Keratinocyte (primary cell): ENCODE data around the gene MTUS2. TPM values are rescaled to one million over a fixed set of nuclear protein-coding genes. Genes with fewer than 3 reads are reported as not detected.

ENCODE experiments used
- DNase-seq: peaks from one replicate; pipeline ENCODE4 v3.0.0-alpha.2; 2011; ENCODE audit warnings: low read depth, missing footprints, low spot score
- FAIRE-seq: peaks from 2 replicates; lab custom pipeline; 2011; peaks lifted over from hg19 to GRCh38; lab: Jason Lieb, UNC
- H2AFZ ChIP-seq: 2 replicates; pipeline ENCODE4 v1.6.0; 2012; ENCODE audit warnings: low read length, control low read depth, inconsistent platforms; ENCODE audit not compliant: control insufficient read depth
- H3K27ac ChIP-seq: 2 replicates; pipeline ENCODE4 v1.5.1; 2011; ENCODE audit warnings: low read length; ENCODE audit not compliant: control insufficient read depth, insufficient read depth
- H3K27me3 ChIP-seq: 3 replicates; pipeline ENCODE4 v1.6.0; 2011; ENCODE audit warnings: low read length; ENCODE audit not compliant: control insufficient read depth, insufficient read depth; ENCODE audit errors: extremely low read depth
- H3K36me3 ChIP-seq, 2 experiments: 2 replicates in 1 of 2; 3 replicates in 1 of 2; pipeline ENCODE4 v1.5.1; 2011; ENCODE audit warnings: low read length in 2 of 2, mild to moderate bottlenecking in 1 of 2; ENCODE audit not compliant: control insufficient read depth in 2 of 2, insufficient read depth in 2 of 2; ENCODE audit errors: extremely low read depth in 1 of 2
- H3K4me1 ChIP-seq: 3 replicates; pipeline ENCODE4 v1.5.1; 2011; ENCODE audit warnings: low read length; ENCODE audit not compliant: control insufficient read depth, insufficient read depth; ENCODE audit errors: extremely low read depth
- H3K4me2 ChIP-seq: 3 replicates; pipeline ENCODE4 v1.6.0; 2011; ENCODE audit warnings: low read depth, low read length; ENCODE audit not compliant: control insufficient read depth, insufficient read depth; ENCODE audit errors: extremely low read depth
- H3K4me3 ChIP-seq, 3 experiments: fragments of 200-600 bp in 1 of 3; sonication (generic) in 1 of 3; 2 replicates in 2 of 3; 3 replicates in 1 of 3; pipeline ENCODE4 v1.5.1; 2011 to 2016; ENCODE audit warnings: low read length in 3 of 3, mild to moderate bottlenecking in 3 of 3, control low read depth in 2 of 3, inconsistent platforms in 1 of 3, low read depth in 1 of 3, mixed read lengths in 1 of 3, mixed run types in 1 of 3, moderate library complexity in 1 of 3; ENCODE audit not compliant: control insufficient read depth in 2 of 3, insufficient read depth in 2 of 3; ENCODE audit errors: extremely low read depth in 1 of 3
- H3K79me2 ChIP-seq: 2 replicates; pipeline ENCODE4 v1.6.0; 2012; ENCODE audit warnings: low read length; ENCODE audit not compliant: control insufficient read depth, insufficient read depth
- H3K9ac ChIP-seq: 3 replicates; pipeline ENCODE4 v1.6.0; 2011; ENCODE audit warnings: low read length; ENCODE audit not compliant: control insufficient read depth, insufficient read depth; ENCODE audit errors: extremely low read depth
- H3K9me1 ChIP-seq: 3 replicates; pipeline ENCODE4 v1.6.0; 2011; ENCODE audit warnings: low read length; ENCODE audit not compliant: control insufficient read depth, insufficient read depth; ENCODE audit errors: extremely low read depth
- H3K9me3 ChIP-seq: 2 replicates; pipeline ENCODE4 v1.5.1; 2012; ENCODE audit warnings: low read depth, low read length; ENCODE audit not compliant: control insufficient read depth
- H4K20me1 ChIP-seq: 3 replicates; pipeline ENCODE4 v1.6.0; 2011; ENCODE audit warnings: low read length; ENCODE audit not compliant: control insufficient read depth, insufficient read depth; ENCODE audit errors: extremely low read depth
- EZH2 ChIP-seq: IDR thresholded peaks from one replicate; pipeline ENCODE4 v1.6.1; 2012; ENCODE audit warnings: inconsistent platforms, mild to moderate bottlenecking, low read length, moderate library complexity
- dilution Hi-C: fragments of 300-500 bp; cut with MboI; formaldehyde crosslinking; loops from one replicate; pipeline ENCODE4 v1.7.0; 2020; ENCODE audit warnings: low sequenced_read_pairs; ENCODE audit not compliant: extremely low pct_ligation_motif_present
- polyA plus RNA-seq, 5 experiments: library from polyadenylated mRNA; depleted of rRNA in 3 of 5; stranded (reverse) in 3 of 5; stranded (forward) in 1 of 5; unstranded in 1 of 5; fragments of >200 nt; gene quantifications; 1 replicate in 1 of 5; 2 replicates in 3 of 5; 3 replicates in 1 of 5; pipeline versions ENCODE4 v1.2.1 to v1.2.3, GENCODE V29; 2011 to 2012; ENCODE audit warnings: missing spikeins in 2 of 5, low read depth in 1 of 5, low replicate concordance in 1 of 5
- TF ChIP-seq, protein P1 (sequence below), 3 experiments: IDR thresholded peaks in 1 of 3; conservative IDR thresholded peaks in 1 of 3; optimal IDR thresholded peaks in 1 of 3; 2 replicates in 2 of 3; 3 replicates in 1 of 3; pipeline versions ENCODE3 to v1.5.1; 2011; ENCODE audit warnings: low read length in 3 of 3, mild to moderate bottlenecking in 3 of 3, moderate library complexity in 2 of 3, control low read depth in 1 of 3, inconsistent platforms in 1 of 3; ENCODE audit not compliant: insufficient read depth in 2 of 3; ENCODE audit errors: extremely low read depth in 1 of 3

The MTUS2 gene
- polyA plus RNA-seq, 1 donor (not counting 4 experiments of a cell fraction or from before 2014, with no cell fraction given) = 0.17 TPM

GRCh38 chr13:29427937-29428309 lies 607.8 kb downstream of the MTUS2 start:
- Histone ChIP-seq H3K79me2 (no peaks in the 10 kb centered on the region), H3K4me2 (peak overlapping the region; percentile 91), H3K9me1 (peaks cover 3% of the 10 kb centered on the region), H3K27me3 (peaks cover 9% of the 10 kb centered on the region), H4K20me1 (no peaks in the 10 kb centered on the region), H3K4me1 (peaks cover 9% of the 10 kb centered on the region), H3K4me3 (peak overlapping the region; percentile 24 to 60 (median 58)), H2AFZ (peak overlapping the region; percentile 14), H3K36me3 (no peaks in the 10 kb centered on the region), H3K27ac (no peak overlapping the region), H3K9ac (no peak overlapping the region), H3K9me3 (no peaks in the 10 kb centered on the region)
- FAIRE-seq (no peak), DNase-seq (no peak)
- TF ChIP-seq, protein P1, sequence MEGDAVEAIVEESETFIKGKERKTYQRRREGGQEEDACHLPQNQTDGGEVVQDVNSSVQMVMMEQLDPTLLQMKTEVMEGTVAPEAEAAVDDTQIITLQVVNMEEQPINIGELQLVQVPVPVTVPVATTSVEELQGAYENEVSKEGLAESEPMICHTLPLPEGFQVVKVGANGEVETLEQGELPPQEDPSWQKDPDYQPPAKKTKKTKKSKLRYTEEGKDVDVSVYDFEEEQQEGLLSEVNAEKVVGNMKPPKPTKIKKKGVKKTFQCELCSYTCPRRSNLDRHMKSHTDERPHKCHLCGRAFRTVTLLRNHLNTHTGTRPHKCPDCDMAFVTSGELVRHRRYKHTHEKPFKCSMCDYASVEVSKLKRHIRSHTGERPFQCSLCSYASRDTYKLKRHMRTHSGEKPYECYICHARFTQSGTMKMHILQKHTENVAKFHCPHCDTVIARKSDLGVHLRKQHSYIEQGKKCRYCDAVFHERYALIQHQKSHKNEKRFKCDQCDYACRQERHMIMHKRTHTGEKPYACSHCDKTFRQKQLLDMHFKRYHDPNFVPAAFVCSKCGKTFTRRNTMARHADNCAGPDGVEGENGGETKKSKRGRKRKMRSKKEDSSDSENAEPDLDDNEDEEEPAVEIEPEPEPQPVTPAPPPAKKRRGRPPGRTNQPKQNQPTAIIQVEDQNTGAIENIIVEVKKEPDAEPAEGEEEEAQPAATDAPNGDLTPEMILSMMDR (optimal IDR thresholded peaks at IDR 0.05 in 1 of 3, IDR thresholded peaks at IDR 0.05 in 1 of 3, conservative IDR thresholded peaks at IDR 0.05 in 1 of 3; ENCODE audit: extremely low read depth in 1 of 3, insufficient read depth in 2 of 3, low read length in 3 of 3) = no peak
- TF ChIP-seq EZH2 = no peak
- dilution Hi-C loops = no loop called here

GRCh38 chr13:29428310-29429181 lies 608.4 kb downstream of the MTUS2 start:
- Histone ChIP-seq H3K4me1 (peaks cover 9% of the 10 kb centered on the region), H3K36me3 (no peaks in the 10 kb centered on the region), H3K4me3 (peak overlapping the region; percentile 24 to 60 (median 58)), H3K4me2 (peak overlapping the region; percentile 91), H3K9me3 (no peaks in the 10 kb centered on the region), H2AFZ (peak overlapping the region; percentile 71), H3K27me3 (peaks cover 9% of the 10 kb centered on the region), H3K79me2 (no peaks in the 10 kb centered on the region), H3K9me1 (peaks cover 3% of the 10 kb centered on the region), H3K27ac (no peak overlapping the region), H4K20me1 (no peaks in the 10 kb centered on the region), H3K9ac (no peak overlapping the region)
- peak; percentile 29 for TF ChIP-seq EZH2
- TF ChIP-seq, protein P1 (optimal IDR thresholded peaks at IDR 0.05 in 1 of 3, IDR thresholded peaks at IDR 0.05 in 1 of 3, conservative IDR thresholded peaks at IDR 0.05 in 1 of 3; ENCODE audit: extremely low read depth in 1 of 3, insufficient read depth in 2 of 3, low read length in 3 of 3) = peak in 2 of 3 experiments; percentile 14 to 31
- dilution Hi-C loops = no loop called here
- DNase-seq (no peak), FAIRE-seq (peak; percentile 34)
